K562 (cell line): Measurements from ENCODE around the gene SLC38A10. TPM values are rescaled to one million over a fixed set of nuclear protein-coding genes. Genes with fewer than 3 reads are reported as not detected.

Source experiments
- ATAC-seq: fragments of 200-7000 bp; cut with Tn5 transposase; 3 replicates; pipeline ENCODE4 v1.9.1; 2020; ENCODE audit warnings: moderate library complexity
- BruUV-seq: library from RNA; stranded (reverse); fragments of 400-500 nt; replicated peaks from 2 replicates; lab custom pipeline; 2021; lab: Mats Ljungman, UMichigan
- CTCF ChIA-PET: fragments of 300-600 bp; formaldehyde crosslinking; extraction: SDS; loops from one replicate; lab custom pipeline; 2021; ENCODE audit warnings: low intra/inter-chr PET ratio; lab: Yijun Ruan, JAX
- POLR2A ChIA-PET: fragments of 300-600, 350-650 bp; sonication (Branson Sonifier 250); formaldehyde crosslinking; extraction: SDS; loops from one replicate; lab custom pipeline; 2021; ENCODE audit warnings: antibody characterized with exemption, inconsistent platforms; lab: Yijun Ruan, JAX
- DNase-seq, 4 experiments: peaks; one replicate each; pipeline versions ENCODE4 v3.0.0 to v3.0.0-alpha.2; 2011 to 2018; ENCODE audit warnings: low spot score in 3 of 4, mixed read lengths in 3 of 4; ENCODE audit errors: extremely low read depth in 1 of 4
- FAIRE-seq: peaks from 2 replicates; lab custom pipeline; 2011; peaks lifted over from hg19 to GRCh38; lab: Jason Lieb, UNC
- H2AFZ ChIP-seq: 2 replicates; pipeline ENCODE4 v1.6.0; 2011; ENCODE audit warnings: low read depth, low read length, control low read depth, inconsistent platforms
- H3K27ac ChIP-seq: fragments of 200-600 bp; 3 replicates; pipeline ENCODE4 v1.8.0; 2011; ENCODE audit warnings: low read depth, mild to moderate bottlenecking, control low read depth, inconsistent platforms, low read length, moderate library complexity, mixed read lengths; ENCODE audit errors: extremely low read depth
- H3K27me3 ChIP-seq, 2 experiments: fragments of 300-600 bp in 1 of 2; 2 replicates in 1 of 2; 3 replicates in 1 of 2; pipeline versions ENCODE4 v1.6.0 to v1.8.0; 2011; ENCODE audit warnings: inconsistent platforms in 2 of 2, low read length in 2 of 2, mild to moderate bottlenecking in 1 of 2, mixed read lengths in 1 of 2, moderate library complexity in 1 of 2; ENCODE audit not compliant: control insufficient read depth in 2 of 2, insufficient read depth in 2 of 2
- H3K36me3 ChIP-seq: fragments of 300-600 bp; 3 replicates; pipeline ENCODE4 v1.8.0; 2011; ENCODE audit warnings: mild to moderate bottlenecking, low read length, inconsistent platforms; ENCODE audit not compliant: control insufficient read depth, insufficient read depth
- H3K4me1 ChIP-seq, 2 experiments: fragments of 200-600 bp in 1 of 2; replicated peaks in 1 of 2; 2 replicates in 1 of 2; 3 replicates in 1 of 2; pipeline versions ENCODE4 v1.5.1 to v1.8.0; 2011; ENCODE audit warnings: inconsistent platforms in 2 of 2, low read length in 2 of 2, mild to moderate bottlenecking in 1 of 2, mixed read lengths in 1 of 2, moderate library complexity in 1 of 2; ENCODE audit not compliant: control insufficient read depth in 2 of 2, insufficient read depth in 2 of 2
- H3K4me2 ChIP-seq: 2 replicates; pipeline ENCODE4 v1.6.1; 2011; ENCODE audit warnings: low read length, control low read depth, inconsistent platforms, mixed read lengths; ENCODE audit not compliant: insufficient read depth
- H3K4me3 ChIP-seq: fragments of 200-600 bp; sonication (generic), shearing (Covaris generic); 2 replicates; pipeline ENCODE4 v1.5.1; 2016; ENCODE audit warnings: control low read depth, inconsistent platforms
- H3K79me2 ChIP-seq: fragments of 200-600 bp; 3 replicates; pipeline ENCODE4 v1.8.0; 2011; ENCODE audit warnings: low read length, inconsistent platforms; ENCODE audit not compliant: control insufficient read depth, insufficient read depth
- H3K9ac ChIP-seq, 2 experiments: 2 replicates each; pipeline versions ENCODE4 v1.6.0 to v1.6.1; 2011; ENCODE audit warnings: low read depth in 2 of 2, low read length in 2 of 2, control low read depth in 1 of 2, inconsistent platforms in 1 of 2, mild to moderate bottlenecking in 1 of 2, mixed read lengths in 1 of 2; ENCODE audit not compliant: insufficient read depth in 1 of 2
- H3K9me1 ChIP-seq: one replicate; pipeline ENCODE4 v1.6.0; 2011; ENCODE audit warnings: inconsistent platforms, mild to moderate bottlenecking, low read length, moderate library complexity; ENCODE audit not compliant: control insufficient read depth, insufficient read depth
- H3K9me3 ChIP-seq: replicated peaks from 2 replicates; pipeline ENCODE4 v1.5.1; 2011; ENCODE audit warnings: low read depth, low read length, inconsistent platforms; ENCODE audit not compliant: control insufficient read depth, insufficient read depth
- H4K20me1 ChIP-seq: replicated peaks from 2 replicates; pipeline ENCODE4 v1.6.1; 2011; ENCODE audit warnings: low read length, inconsistent platforms, mixed read lengths; ENCODE audit not compliant: control insufficient read depth, insufficient read depth
- CEBPB ChIP-seq: fragments of 450-650 bp; IDR thresholded peaks from 2 replicates; pipeline ENCODE4 v1.6.1; 2016; ENCODE audit warnings: missing genetic modification characterization, missing compliant biosample characterization
- CEBPG ChIP-seq, 3 experiments: fragments of 200-800 bp in 1 of 3; sonication (Bioruptor generic) in 1 of 3; sonication (generic) in 1 of 3; formaldehyde crosslinking in 1 of 3; IDR thresholded peaks in 2 of 3; conservative IDR thresholded peaks in 1 of 3; 2 replicates each; pipeline versions ENCODE4 v1.6.1 to v1.8.0; 2016 to 2022; ENCODE audit warnings: missing compliant biosample characterization in 2 of 3, missing genetic modification characterization in 2 of 3, mild to moderate bottlenecking in 1 of 3, missing genetic modification reagents in 1 of 3
- IRF2 ChIP-seq: sonication (generic); formaldehyde crosslinking; IDR thresholded peaks from 2 replicates; pipeline ENCODE4 v1.8.1; 2022; ENCODE audit warnings: mild to moderate bottlenecking, missing genetic modification reagents
- ZNF12 ChIP-seq: sonication (generic); formaldehyde crosslinking; IDR thresholded peaks from 2 replicates; pipeline ENCODE4 v1.4.0; 2020; ENCODE audit warnings: mild to moderate bottlenecking, missing genetic modification reagents
- WGBS: fragments of 100-300 bp; shearing (Covaris generic); methylation state at CpG from one replicate; pipeline ENCODE4 v1.1.6; 2016; ENCODE audit warnings: low coverage, mixed read lengths; ENCODE audit not compliant: insufficient coverage; ENCODE audit errors: missing lambda C conversion rate; 5-methylcytosine and 5-hydroxymethylcytosine counted together
- in situ Hi-C: fragments of 300-500 bp; cut with MboI; formaldehyde crosslinking; loops from 4 replicates; pipeline ENCODE4 v1.15.0; 2018; ENCODE audit warnings: inconsistent platforms, mixed read lengths
- intact Hi-C: fragments of 100-400 bp; cut with micrococcal nuclease; formaldehyde crosslinking; loops from 2 replicates; pipeline ENCODE4 v1.14.2; 2022
- polyA plus RNA-seq, 8 experiments: library from polyadenylated mRNA; depleted of rRNA in 4 of 8; stranded (reverse) in 5 of 8; unstranded in 3 of 8; fragments of >200 nt; fragmentation: Nextera tagmentation in 2 of 8; fragmentation: Illumina TruSeq in 1 of 8; extraction: Ambion mirVana in 2 of 8; extraction: Trizol in 1 of 8; gene quantifications; 2 replicates each; pipeline versions ENCODE4 v1.2.1 to v1.2.3, GENCODE V29; 2011 to 2014; ENCODE audit warnings: inconsistent platforms in 1 of 8, missing spikeins in 1 of 8
- total RNA-seq, 7 experiments: library from RNA; depleted of rRNA in 6 of 7; stranded (reverse); fragments of >200 nt in 6 of 7; fragmentation: Illumina TruSeq in 2 of 7; extraction: Trizol in 2 of 7; gene quantifications; 2 replicates each; pipeline versions ENCODE4 v1.2.1 to v1.2.3, GENCODE V29; 2011 to 2021; ENCODE audit warnings: low replicate concordance in 1 of 7
- TF ChIP-seq, protein P1 (sequence below): sonication (generic); formaldehyde crosslinking; IDR thresholded peaks from 2 replicates; pipeline ENCODE4 v1.8.1; 2023; ENCODE audit warnings: mild to moderate bottlenecking, missing genetic modification reagents
- TF ChIP-seq, protein P2 (sequence below): fragments of 450-650 bp; IDR thresholded peaks from 2 replicates; pipeline ENCODE4 v1.6.1; 2016; ENCODE audit warnings: borderline replicate concordance
- TF ChIP-seq, protein P3 (sequence below): IDR thresholded peaks from 3 replicates; pipeline ENCODE4 v1.6.1; 2011; ENCODE audit warnings: borderline replicate concordance, mild to moderate bottlenecking, moderate library complexity; ENCODE audit not compliant: insufficient read length; ENCODE audit errors: extremely low read depth
- TF ChIP-seq, protein P4 (sequence below): fragments of 450-650 bp; IDR thresholded peaks from 2 replicates; pipeline ENCODE4 v1.6.1; 2017; ENCODE audit warnings: antibody characterized with exemption

Gene SLC38A10
- total and polyA plus RNA-seq, 9 of the 15 experiments (the other 6 are each of a cell fraction or from before 2014, with no cell fraction given): 0.45 to 54.2 (median 13.8) TPM

- BruUV-seq: TSS peak; percentile 62
- DNase-seq: no peak
- no peak for FAIRE-seq
- Histone ChIP-seq H3K79me2 (peaks cover 34% of the 10 kb centered on the region), H3K9ac (peak overlapping the region; percentile 73 to 99), H3K9me3 (no peaks in the 10 kb centered on the region), H3K36me3 (peaks cover 22% of the 10 kb centered on the region; the same call in 1 of the 3 replicates), H3K27ac (peak overlapping the region; percentile 54; the same call in 2 of the 3 replicates), H3K4me2 (peak overlapping the region; percentile 89), H3K9me1 (peaks cover 9% of the 10 kb centered on the region), H3K27me3 (no peaks in the 10 kb centered on the region), H4K20me1 (peaks cover 38% of the 10 kb centered on the region), H3K4me3 (peak overlapping the region; percentile 82), H3K4me1 (peaks cover 29 to 92% of the 10 kb centered on the region in 2 experiments), H2AFZ (peak overlapping the region; percentile 86)
- ChIA-PET CTCF (no interaction called here), POLR2A (interaction anchor here (0.7 to 1.5 kb wide), 8 partner anchors 8 to 940 kb away, joined by 3 to 6 read pairs (median 4); no protein-coding TSS in a partner anchor)
- WGBS: 46% methylated on average over 33 of the region's 36 CpGs
- intact Hi-C loops (loop anchor here (10.0 kb wide), 1 partner anchor 223 kb away; no protein-coding TSS in a partner anchor), in situ Hi-C loops (loop anchor here (25.0 kb wide), 1 partner anchor 101 kb away; no protein-coding TSS in a partner anchor)
- no peak for ATAC-seq
- TF ChIP-seq, protein P1, sequence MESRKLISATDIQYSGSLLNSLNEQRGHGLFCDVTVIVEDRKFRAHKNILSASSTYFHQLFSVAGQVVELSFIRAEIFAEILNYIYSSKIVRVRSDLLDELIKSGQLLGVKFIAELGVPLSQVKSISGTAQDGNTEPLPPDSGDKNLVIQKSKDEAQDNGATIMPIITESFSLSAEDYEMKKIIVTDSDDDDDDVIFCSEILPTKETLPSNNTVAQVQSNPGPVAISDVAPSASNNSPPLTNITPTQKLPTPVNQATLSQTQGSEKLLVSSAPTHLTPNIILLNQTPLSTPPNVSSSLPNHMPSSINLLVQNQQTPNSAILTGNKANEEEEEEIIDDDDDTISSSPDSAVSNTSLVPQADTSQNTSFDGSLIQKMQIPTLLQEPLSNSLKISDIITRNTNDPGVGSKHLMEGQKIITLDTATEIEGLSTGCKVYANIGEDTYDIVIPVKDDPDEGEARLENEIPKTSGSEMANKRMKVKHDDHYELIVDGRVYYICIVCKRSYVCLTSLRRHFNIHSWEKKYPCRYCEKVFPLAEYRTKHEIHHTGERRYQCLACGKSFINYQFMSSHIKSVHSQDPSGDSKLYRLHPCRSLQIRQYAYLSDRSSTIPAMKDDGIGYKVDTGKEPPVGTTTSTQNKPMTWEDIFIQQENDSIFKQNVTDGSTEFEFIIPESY (CRISPR knock-in tag): peak; percentile 65; the same call in 1 of the 2 replicates
- 0 out of 2 replicates have a peak, but pooled peaks have one; percentile 31 for TF ChIP-seq CEBPB (tag)
- TF ChIP-seq ZNF12: no peak
- TF ChIP-seq, protein P2, sequence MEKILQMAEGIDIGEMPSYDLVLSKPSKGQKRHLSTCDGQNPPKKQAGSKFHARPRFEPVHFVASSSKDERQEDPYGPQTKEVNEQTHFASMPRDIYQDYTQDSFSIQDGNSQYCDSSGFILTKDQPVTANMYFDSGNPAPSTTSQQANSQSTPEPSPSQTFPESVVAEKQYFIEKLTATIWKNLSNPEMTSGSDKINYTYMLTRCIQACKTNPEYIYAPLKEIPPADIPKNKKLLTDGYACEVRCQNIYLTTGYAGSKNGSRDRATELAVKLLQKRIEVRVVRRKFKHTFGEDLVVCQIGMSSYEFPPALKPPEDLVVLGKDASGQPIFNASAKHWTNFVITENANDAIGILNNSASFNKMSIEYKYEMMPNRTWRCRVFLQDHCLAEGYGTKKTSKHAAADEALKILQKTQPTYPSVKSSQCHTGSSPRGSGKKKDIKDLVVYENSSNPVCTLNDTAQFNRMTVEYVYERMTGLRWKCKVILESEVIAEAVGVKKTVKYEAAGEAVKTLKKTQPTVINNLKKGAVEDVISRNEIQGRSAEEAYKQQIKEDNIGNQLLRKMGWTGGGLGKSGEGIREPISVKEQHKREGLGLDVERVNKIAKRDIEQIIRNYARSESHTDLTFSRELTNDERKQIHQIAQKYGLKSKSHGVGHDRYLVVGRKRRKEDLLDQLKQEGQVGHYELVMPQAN: no peak
- TF ChIP-seq IRF2: no peak
- TF ChIP-seq CEBPG (CRISPR knock-in tag; IDR thresholded peaks at IDR 0.05): 0 out of 2 replicates have a peak, but pooled peaks have one; percentile 16
- TF ChIP-seq CEBPG (tag; conservative IDR thresholded peaks at IDR 0.05 in 1 of 2, IDR thresholded peaks at IDR 0.05 in 1 of 2): no peak
- TF ChIP-seq, protein P3, sequence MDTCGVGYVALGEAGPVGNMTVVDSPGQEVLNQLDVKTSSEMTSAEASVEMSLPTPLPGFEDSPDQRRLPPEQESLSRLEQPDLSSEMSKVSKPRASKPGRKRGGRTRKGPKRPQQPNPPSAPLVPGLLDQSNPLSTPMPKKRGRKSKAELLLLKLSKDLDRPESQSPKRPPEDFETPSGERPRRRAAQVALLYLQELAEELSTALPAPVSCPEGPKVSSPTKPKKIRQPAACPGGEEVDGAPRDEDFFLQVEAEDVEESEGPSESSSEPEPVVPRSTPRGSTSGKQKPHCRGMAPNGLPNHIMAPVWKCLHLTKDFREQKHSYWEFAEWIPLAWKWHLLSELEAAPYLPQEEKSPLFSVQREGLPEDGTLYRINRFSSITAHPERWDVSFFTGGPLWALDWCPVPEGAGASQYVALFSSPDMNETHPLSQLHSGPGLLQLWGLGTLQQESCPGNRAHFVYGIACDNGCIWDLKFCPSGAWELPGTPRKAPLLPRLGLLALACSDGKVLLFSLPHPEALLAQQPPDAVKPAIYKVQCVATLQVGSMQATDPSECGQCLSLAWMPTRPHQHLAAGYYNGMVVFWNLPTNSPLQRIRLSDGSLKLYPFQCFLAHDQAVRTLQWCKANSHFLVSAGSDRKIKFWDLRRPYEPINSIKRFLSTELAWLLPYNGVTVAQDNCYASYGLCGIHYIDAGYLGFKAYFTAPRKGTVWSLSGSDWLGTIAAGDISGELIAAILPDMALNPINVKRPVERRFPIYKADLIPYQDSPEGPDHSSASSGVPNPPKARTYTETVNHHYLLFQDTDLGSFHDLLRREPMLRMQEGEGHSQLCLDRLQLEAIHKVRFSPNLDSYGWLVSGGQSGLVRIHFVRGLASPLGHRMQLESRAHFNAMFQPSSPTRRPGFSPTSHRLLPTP: no peak
- TF ChIP-seq, protein P4, sequence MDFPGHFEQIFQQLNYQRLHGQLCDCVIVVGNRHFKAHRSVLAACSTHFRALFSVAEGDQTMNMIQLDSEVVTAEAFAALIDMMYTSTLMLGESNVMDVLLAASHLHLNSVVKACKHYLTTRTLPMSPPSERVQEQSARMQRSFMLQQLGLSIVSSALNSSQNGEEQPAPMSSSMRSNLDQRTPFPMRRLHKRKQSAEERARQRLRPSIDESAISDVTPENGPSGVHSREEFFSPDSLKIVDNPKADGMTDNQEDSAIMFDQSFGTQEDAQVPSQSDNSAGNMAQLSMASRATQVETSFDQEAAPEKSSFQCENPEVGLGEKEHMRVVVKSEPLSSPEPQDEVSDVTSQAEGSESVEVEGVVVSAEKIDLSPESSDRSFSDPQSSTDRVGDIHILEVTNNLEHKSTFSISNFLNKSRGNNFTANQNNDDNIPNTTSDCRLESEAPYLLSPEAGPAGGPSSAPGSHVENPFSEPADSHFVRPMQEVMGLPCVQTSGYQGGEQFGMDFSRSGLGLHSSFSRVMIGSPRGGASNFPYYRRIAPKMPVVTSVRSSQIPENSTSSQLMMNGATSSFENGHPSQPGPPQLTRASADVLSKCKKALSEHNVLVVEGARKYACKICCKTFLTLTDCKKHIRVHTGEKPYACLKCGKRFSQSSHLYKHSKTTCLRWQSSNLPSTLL: no peak
Observed at GRCh38 chr17:81237591-81238489, 57.3 kb downstream of the SLC38A10 start.
